ENCODE measurements around the gene SPINK4.

Gene SPINK4

DNA sequence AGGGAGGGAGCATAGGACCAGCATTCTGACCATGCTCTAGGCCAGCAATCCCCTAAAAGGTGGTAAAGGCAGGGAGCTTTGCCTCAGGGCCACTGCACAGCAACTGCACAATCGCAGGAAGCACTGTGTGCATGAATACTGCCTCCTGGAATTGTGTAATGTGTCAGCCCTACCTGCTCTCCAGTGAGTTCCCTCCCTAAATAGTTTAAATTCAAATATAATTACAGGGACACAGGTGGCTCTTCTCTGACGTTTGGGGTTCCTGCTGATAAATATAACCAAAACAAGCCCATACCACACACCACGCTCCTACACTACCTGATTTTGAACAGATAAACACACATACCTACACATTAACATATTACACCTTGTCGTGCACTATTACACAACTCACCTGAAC lies 15.5 kb downstream of the SPINK4 start:
- Histone ChIP-seq H4K20me1 (peaks cover 7% of the 10 kb centered on the region; the same call in 1 of the 2 replicates), H3K36me3 (peaks cover 96% of the 10 kb centered on the region)

DNA sequence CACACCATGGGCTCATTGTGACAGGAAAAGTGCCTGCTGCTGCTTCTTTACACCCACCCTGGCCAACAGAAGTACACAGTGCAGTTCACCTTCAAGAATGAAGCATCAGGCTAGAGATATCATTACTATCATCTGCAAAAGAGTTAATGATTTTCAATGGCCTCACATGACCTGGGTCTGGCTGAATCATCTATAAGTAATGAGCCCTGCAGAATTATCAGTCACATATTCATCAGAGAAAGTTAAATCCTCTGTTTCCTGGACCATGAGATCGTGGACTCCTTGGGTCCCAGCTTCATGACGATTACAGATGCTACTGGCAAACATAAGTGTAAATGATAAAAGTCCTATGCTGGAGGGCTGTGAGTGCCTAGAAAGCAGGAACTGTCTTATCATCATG lies 16.3 kb downstream of the SPINK4 start:
- peaks cover 97% of the 10 kb centered on the region for H3K36me3 ChIP-seq
- H3K9me3 ChIP-seq, result no peaks in the 10 kb centered on the region

More for the DNA sequence above, 15.5 kb downstream of the SPINK4 start:
- H3K4me3 ChIP-seq, result no peak overlapping the region
- H3K4me2 ChIP-seq, result no peak overlapping the region
- H3K9ac ChIP-seq, result no peak overlapping the region
- TF ChIP-seq Cebpa-rat (IDR thresholded peaks at IDR 0.05), result no peak
- no peaks in the 10 kb centered on the region for H3K27me3 ChIP-seq
- no peaks in the 10 kb centered on the region for H3K9me3 ChIP-seq
- no peak overlapping the region for H3K27ac ChIP-seq
- peaks cover 7% of the 10 kb centered on the region for H3K4me1 ChIP-seq

DNA sequence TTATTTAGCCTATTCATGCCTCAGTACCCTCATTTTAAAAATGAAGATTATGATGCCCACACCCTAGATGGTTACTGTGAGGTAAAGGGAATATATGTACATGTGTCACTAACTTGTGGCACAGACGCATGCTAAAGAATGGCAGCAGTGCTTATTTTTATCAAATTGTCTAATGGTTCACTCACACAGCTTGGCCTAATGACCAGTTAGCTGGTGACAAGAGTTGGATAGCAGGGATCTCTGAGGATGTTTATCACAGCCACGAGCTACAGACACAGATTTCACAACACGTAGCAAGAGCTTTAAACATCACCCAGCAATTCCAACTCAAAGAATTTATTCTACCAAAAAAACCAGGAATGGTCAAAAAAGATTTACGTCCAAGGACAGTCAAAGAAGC lies 17.3 kb downstream of the SPINK4 start:
- Histone ChIP-seq H3K27ac (no peak overlapping the region), H3K4me1 (0 out of 2 replicates have a peak, but pooled peaks cover 7% of the 10 kb centered on the region), H3K9me3 (no peaks in the 10 kb centered on the region), H3K36me3 (peaks cover 99% of the 10 kb centered on the region), H3K9ac (no peak overlapping the region), H4K20me1 (peaks cover 18% of the 10 kb centered on the region; the same call in 1 of the 2 replicates), H3K4me3 (no peak overlapping the region), H3K4me2 (no peak overlapping the region), H3K27me3 (no peaks in the 10 kb centered on the region)
- no peak for TF ChIP-seq Cebpa-rat (IDR thresholded peaks at IDR 0.05)

More for the DNA sequence above, 16.3 kb downstream of the SPINK4 start:
- no peak for TF ChIP-seq Cebpa-rat (IDR thresholded peaks at IDR 0.05)
- no peaks in the 10 kb centered on the region for H3K4me1 ChIP-seq
- no peak overlapping the region for H3K4me3 ChIP-seq
- no peaks in the 10 kb centered on the region for H3K27me3 ChIP-seq
- H3K9ac ChIP-seq, result no peak overlapping the region
- H3K4me2 ChIP-seq, result no peak overlapping the region
- peaks cover 8% of the 10 kb centered on the region; the same call in 1 of the 2 replicates for H4K20me1 ChIP-seq
- H3K27ac ChIP-seq, result no peak overlapping the region

DNA sequence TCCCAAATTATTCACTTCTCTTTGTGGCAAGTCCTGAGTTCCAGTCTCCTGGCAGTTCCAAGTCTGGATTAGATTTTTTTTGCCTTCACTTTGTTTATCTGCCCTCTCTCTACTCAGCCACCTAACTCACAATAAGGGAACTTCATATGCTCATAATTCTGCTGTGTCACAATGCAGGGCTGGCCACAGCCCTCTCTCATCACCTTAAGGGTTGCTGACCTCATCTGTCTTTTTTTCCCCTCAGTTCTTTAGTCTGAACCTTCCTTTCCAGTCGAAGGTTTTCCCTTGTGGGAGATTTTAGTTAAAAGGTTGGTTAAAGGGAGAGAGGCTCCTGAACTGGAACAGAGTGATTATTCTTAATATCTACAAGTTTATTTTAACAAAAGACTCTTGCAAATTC lies 20.4 kb downstream of the SPINK4 start:
- H3K4me1 ChIP-seq, result peaks cover 19% of the 10 kb centered on the region
- no peak overlapping the region for H3K9ac ChIP-seq
- no peaks in the 10 kb centered on the region for H3K27me3 ChIP-seq
- TF ChIP-seq Cebpa-rat (IDR thresholded peaks at IDR 0.05), result no peak
- H3K36me3 ChIP-seq, result peaks cover 74% of the 10 kb centered on the region
- H4K20me1 ChIP-seq, result peaks cover 28% of the 10 kb centered on the region; the same call in 1 of the 2 replicates
- no peak overlapping the region for H3K4me3 ChIP-seq
- no peak overlapping the region for H3K4me2 ChIP-seq
- H3K27ac ChIP-seq, result no peak overlapping the region
- H3K9me3 ChIP-seq, result no peaks in the 10 kb centered on the region

DNA sequence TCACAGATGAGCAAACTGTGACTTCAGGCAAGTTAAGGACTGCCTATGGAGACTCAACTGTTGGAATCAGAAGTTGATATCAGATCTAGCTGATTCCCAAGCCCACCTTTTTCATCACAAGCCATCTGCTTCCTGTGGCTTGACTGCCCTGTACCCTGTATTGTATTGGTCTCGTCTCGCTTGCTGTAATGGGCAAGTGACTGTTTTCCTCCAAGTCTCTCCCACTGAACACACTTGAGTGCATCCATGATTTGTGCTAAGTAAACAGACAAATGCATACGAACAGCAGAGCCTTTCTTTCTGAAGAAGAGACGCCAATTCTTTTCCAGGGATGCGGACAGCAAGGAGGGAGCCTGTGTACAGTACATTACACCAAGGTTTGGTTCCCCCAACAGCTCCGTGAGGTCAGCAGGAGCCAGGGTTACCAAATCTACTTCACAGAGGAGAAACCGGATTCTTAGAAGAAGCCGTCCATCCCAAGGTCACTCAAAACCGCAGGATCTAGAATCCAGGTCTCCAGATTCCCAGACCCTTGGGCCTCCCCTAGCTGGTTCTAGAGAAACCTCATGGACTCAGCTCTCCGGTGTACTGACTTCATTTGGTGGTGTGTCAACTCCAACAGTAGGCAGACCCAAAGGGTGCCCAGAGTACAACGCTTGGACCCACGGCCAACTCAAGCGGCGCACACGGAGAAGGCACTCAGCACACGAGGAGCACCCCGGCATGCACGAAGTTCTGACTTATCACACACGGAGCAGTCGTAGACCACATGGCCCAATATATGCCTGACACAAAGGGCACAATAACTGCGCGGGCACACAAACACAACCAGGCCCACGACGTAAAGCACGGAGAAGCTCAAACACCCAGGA lies 23.4 kb downstream of the SPINK4 start:
- Histone ChIP-seq H3K4me3 (peak overlapping the region; percentile 98), H3K27ac (peak overlapping the region; percentile 92)

DNA sequence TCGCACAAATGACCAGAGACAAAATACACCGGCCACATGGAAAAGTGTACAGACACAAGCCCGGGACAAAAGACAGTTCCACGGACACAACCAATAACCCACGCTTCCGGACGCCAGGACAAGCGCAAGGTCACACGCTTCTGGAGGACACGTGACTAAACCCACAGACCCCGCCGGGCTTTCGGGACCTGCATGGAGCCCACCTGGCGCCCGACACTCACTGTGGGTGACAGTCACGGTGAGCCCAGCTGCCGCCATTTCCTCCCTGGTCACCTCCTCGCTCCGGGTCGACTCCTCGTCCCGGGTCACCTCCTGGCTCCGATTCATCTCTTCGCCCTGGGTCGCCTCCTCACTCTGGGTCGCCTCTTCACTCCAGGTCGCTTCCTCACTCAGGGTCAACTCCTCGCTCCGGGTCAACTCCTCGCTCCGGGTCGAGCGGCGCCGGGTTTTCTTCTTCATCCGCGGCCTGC lies 24.1 kb downstream of the SPINK4 start:
- H4K20me1 ChIP-seq, result peaks cover 21% of the 10 kb centered on the region; the same call in 1 of the 2 replicates
- peaks cover 68% of the 10 kb centered on the region for H3K36me3 ChIP-seq
- H3K4me3 ChIP-seq, result peak overlapping the region; percentile 98
- no peak for TF ChIP-seq Cebpa-rat (IDR thresholded peaks at IDR 0.05)
- peak overlapping the region; percentile 89 for H3K9ac ChIP-seq
- H3K27ac ChIP-seq, result peak overlapping the region; percentile 92
- no peaks in the 10 kb centered on the region for H3K9me3 ChIP-seq
- H3K4me2 ChIP-seq, result peak overlapping the region; percentile 90
- H3K4me1 ChIP-seq, result peaks cover 40% of the 10 kb centered on the region
- H3K27me3 ChIP-seq, result no peaks in the 10 kb centered on the region

More for the DNA sequence above, 23.4 kb downstream of the SPINK4 start:
- peak overlapping the region; percentile 90 for H3K4me2 ChIP-seq
- H3K9ac ChIP-seq, result peak overlapping the region; percentile 89
- H3K27me3 ChIP-seq, result no peaks in the 10 kb centered on the region
- H3K4me1 ChIP-seq, result peaks cover 40% of the 10 kb centered on the region
- TF ChIP-seq Cebpa-rat (IDR thresholded peaks at IDR 0.05), result no peak
- H3K9me3 ChIP-seq, result no peaks in the 10 kb centered on the region
- H3K36me3 ChIP-seq, result peaks cover 68% of the 10 kb centered on the region
- H4K20me1 ChIP-seq, result peaks cover 22% of the 10 kb centered on the region; the same call in 1 of the 2 replicates

DNA sequence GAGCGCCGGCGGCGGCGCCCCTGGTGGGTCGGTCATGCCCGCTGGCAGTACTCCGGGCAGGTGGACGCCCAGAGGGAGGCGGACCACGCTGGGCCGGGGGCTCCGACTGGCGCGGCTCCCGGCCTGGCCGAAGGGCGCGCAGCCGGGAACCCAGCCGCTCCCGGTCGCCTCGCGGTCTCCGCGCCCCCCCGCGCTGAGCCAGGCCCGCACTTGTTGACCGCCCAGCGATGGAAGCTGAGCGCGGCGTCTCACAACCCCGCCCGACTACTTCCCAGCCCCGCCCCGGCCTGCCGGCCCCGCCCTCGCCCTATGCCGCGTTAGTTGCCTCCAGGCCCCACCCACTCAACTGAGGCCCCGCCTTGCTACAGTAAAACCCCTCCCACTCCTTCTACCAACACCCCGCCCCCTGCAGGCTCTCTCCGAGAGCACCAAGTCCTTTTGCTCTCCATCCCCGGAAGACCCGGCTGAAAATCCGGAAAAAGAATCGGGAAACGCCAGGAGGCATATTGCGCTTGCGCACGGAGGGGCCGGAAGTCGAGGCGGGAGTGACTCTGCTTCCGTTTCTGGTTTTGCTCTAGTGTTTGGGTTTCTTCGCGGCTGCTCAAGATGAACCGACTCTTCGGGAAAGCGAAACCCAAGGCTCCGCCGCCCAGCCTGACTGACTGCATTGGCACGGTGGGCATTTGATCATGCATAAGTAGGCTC lies 24.7 kb downstream of the SPINK4 start, which contains the start of the genes BAG1 and CHMP5:
Gene BAG1, minus strand, starts transcription at position 236 of the 705 bp plus-strand sequence.
Gene CHMP5, plus strand, starts transcription at position 577 of the 705 bp plus-strand sequence. Its CDS starts 30 bp downstream, at position 607.
- Histone ChIP-seq H3K27ac (peak within 1 kb of the TSS; percentile 92), H3K27me3 (no peaks in the 10 kb centered on the region), H3K9ac (peak within 1 kb of the TSS; percentile 89), H3K36me3 (peaks cover 68% of the 10 kb centered on the region), H3K4me2 (peak within 1 kb of the TSS; percentile 96), H3K4me1 (peaks cover 40% of the 10 kb centered on the region), H4K20me1 (peaks cover 21% of the 10 kb centered on the region; the same call in 1 of the 2 replicates), H3K4me3 (peak within 1 kb of the TSS; percentile 98), H3K9me3 (no peaks in the 10 kb centered on the region)
- TF ChIP-seq Cebpa-rat (IDR thresholded peaks at IDR 0.05), result no peak

DNA sequence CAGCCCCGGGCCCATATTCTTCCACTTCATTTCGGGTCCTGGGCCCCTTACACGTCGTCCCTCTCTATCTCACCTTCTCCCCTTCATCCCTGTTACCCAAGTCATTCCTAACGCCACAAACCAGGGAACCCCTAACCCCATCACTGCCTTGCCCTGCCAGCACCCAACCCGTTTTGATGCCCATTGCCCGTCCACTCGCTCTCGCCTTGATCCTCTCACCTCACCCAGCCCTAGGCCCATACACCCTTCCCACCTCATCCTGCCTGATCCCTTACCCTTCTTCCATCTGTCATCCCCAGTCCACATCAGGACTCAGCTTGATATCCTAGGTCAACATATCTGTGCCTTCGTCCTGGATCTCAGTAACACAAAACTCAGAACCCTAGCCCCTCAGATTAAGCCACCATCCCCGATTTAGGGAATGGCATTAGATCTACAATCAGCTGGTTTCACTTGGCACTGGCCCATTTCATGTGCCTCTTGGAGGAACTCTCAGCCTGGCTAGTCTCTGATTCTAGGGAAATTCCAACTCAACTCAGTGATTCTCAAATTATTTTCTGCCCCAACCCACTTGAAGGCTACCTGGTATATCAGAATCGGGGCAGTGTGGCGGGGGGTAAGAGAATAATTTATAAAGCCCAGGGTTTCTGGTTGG lies 25.4 kb downstream of the SPINK4 start:
- Histone ChIP-seq H3K9me3 (no peaks in the 10 kb centered on the region), H3K4me2 (peak overlapping the region; percentile 96), H3K9ac (peak overlapping the region; percentile 85), H3K4me1 (peaks cover 40% of the 10 kb centered on the region), H3K27me3 (no peaks in the 10 kb centered on the region), H3K27ac (peak overlapping the region; percentile 84), H4K20me1 (peaks cover 21% of the 10 kb centered on the region; the same call in 1 of the 2 replicates), H3K36me3 (peaks cover 68% of the 10 kb centered on the region), H3K4me3 (peak overlapping the region; percentile 98)
- TF ChIP-seq Cebpa-rat (IDR thresholded peaks at IDR 0.05), result no peak

DNA sequence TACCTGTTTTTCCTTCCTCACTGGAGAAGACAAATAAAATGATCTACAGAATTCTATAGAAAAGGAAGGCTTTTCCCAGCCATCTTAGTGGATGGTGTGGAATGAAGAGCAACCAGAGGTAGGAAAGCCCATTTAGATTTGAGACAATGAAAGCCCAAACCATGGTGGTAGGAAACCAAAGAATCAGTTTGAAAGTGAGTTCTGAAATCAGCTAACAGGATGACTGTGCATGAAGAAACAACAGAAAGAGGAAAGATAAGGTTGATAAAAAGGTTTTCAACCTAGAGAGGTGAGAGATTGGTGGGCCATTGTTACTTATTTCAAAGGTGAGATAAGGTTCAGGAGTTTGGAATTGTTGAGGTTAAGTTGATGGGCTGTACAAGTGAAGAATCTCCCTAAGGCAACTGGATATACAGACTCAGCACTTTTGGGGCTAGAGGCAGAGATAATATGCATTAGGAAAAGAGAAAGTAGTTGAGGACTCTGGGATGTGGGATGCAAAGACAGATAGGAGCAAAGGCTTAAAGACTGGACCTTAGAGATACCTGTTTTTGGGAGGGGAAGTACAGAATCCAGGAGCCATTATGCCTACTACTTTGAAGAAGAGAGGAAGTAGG lies 27.3 kb downstream of the SPINK4 start:
- Histone ChIP-seq H3K27me3 (no peaks in the 10 kb centered on the region), H3K4me1 (peaks cover 33% of the 10 kb centered on the region), H3K9me3 (no peaks in the 10 kb centered on the region), H4K20me1 (peaks cover 10% of the 10 kb centered on the region; the same call in 1 of the 2 replicates), H3K4me3 (no peak overlapping the region), H3K4me2 (no peak overlapping the region), H3K36me3 (peaks cover 68% of the 10 kb centered on the region), H3K9ac (no peak overlapping the region), H3K27ac (no peak overlapping the region)
- TF ChIP-seq Cebpa-rat (IDR thresholded peaks at IDR 0.05), result no peak
